Measurements from ENCODE around the gene CCNYL1. TPM values are rescaled to one million over a fixed set of nuclear protein-coding genes. Genes with fewer than 3 reads are reported as not detected.

CCNYL1 gene
- total and polyA plus RNA-seq, 10 donors = 4.7 to 22.8 (median 15.8) TPM

DNA sequence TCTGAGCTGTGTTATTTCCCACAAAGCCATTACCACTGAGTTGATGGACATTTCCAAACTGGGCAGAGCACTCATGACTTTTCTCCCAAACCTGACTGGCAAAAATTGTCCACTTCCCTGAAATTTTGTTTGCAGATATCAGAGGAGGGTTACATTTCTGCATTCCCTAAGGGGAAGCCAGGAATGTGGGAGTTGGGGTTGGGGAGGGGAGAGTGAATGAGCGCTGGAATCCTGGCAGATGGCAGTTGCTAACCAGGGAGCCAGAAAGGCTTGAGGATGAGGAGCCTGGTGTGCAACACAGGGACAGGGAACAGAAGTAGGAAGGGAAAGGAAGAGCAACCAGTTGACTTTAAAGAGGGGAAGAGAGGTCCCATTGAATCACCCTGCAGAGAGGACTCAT, 14.0 kb upstream of the CCNYL1 start:
- 0 to 91% (median 89%) methylated on average over 1 of the region's 1 CpG for WGBS, 5 donors
- intact Hi-C loops (cut with DNase I; ENCODE audit: low total_unique reads) = no loop called here

DNA sequence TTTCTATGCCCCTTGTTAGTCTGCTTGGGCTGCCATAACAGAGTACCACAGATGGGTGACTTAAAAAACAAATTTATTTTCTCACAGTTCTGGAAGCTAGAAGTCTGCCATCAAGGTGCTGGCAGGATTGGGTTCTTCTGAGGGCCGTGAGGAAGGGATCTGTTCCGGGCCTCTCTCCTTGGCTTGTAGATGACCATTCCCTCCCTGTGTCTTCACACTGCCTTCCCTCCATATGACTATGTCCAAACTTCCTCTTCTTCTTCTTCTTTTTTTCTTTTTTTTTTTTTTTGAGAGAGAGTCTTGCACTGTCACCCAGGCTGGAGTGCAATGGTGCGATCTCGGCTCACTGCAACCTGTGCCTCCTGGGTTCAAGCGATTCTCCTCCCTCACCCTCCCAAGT, 13.1 kb upstream of the CCNYL1 start:
- H3K36me3 ChIP-seq = no peaks in the 10 kb centered on the region
- TF ChIP-seq, protein P1, sequence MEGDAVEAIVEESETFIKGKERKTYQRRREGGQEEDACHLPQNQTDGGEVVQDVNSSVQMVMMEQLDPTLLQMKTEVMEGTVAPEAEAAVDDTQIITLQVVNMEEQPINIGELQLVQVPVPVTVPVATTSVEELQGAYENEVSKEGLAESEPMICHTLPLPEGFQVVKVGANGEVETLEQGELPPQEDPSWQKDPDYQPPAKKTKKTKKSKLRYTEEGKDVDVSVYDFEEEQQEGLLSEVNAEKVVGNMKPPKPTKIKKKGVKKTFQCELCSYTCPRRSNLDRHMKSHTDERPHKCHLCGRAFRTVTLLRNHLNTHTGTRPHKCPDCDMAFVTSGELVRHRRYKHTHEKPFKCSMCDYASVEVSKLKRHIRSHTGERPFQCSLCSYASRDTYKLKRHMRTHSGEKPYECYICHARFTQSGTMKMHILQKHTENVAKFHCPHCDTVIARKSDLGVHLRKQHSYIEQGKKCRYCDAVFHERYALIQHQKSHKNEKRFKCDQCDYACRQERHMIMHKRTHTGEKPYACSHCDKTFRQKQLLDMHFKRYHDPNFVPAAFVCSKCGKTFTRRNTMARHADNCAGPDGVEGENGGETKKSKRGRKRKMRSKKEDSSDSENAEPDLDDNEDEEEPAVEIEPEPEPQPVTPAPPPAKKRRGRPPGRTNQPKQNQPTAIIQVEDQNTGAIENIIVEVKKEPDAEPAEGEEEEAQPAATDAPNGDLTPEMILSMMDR (IDR thresholded peaks at IDR 0.05 in 8 of 11, conservative IDR thresholded peaks at IDR 0.05 in 3 of 11) = no peak
- TF ChIP-seq POLR2AphosphoS5 (IDR thresholded peaks at IDR 0.05) (no peak), POLR2A (IDR thresholded peaks at IDR 0.05) (no peak)
- H3K27me3 ChIP-seq (replicated peaks in 1 of 7) = no peaks in the 10 kb centered on the region
- no peak for DNase-seq
- intact Hi-C loops (cut with DNase I; ENCODE audit: low total_unique reads) = no loop called here
- H3K27ac ChIP-seq = peak overlapping the region in 2 of 8 donors; percentile 15 to 32
- H3K9me3 ChIP-seq = no peaks in the 10 kb centered on the region
- no peak overlapping the region for H3K4me3 ChIP-seq
- 65 to 92% (median 73%) methylated on average over 5 of the region's 5 CpGs for WGBS, 5 donors
- H3K4me1 ChIP-seq = peaks cover 0 to 9% (median 0%) of the 10 kb centered on the region in 6 donors

More for the DNA sequence above, 14.0 kb upstream of the CCNYL1 start:
- H3K27me3 ChIP-seq (replicated peaks in 1 of 7) = no peaks in the 10 kb centered on the region
- TF ChIP-seq POLR2AphosphoS5 (IDR thresholded peaks at IDR 0.05) (no peak), POLR2A (IDR thresholded peaks at IDR 0.05) (no peak)
- TF ChIP-seq, protein P1 (IDR thresholded peaks at IDR 0.05 in 8 of 11, conservative IDR thresholded peaks at IDR 0.05 in 3 of 11) = no peak
- no peaks in the 10 kb centered on the region for H3K9me3 ChIP-seq
- no peaks in the 10 kb centered on the region for H3K36me3 ChIP-seq
- no peak overlapping the region for H3K27ac ChIP-seq
- DNase-seq = no peak
- peaks cover 0 to 16% (median 5%) of the 10 kb centered on the region in 6 donors for H3K4me1 ChIP-seq
- no peak overlapping the region for H3K4me3 ChIP-seq

DNA sequence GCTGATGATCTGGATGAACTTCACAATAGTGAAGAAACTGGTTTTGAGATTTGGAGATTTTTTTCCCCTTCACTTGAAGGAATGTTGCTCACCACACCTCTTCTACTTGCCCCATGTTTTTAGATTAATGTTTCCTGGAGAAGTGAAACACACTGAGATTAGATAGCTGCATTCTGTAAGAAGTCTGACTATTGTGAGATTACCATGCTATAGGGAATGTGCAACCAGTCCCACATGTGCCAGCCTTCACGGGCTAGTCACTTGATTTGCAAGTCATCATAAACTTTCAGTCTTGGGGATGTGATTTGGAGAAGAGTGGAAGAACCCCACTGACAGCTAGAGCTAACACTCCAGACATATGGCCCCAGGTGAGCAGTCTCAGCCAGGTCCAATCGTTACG, 7.4 kb upstream of the CCNYL1 start:
- Histone ChIP-seq H3K9me3 (no peaks in the 10 kb centered on the region), H3K36me3 (no peaks in the 10 kb centered on the region), H3K27ac (no peak overlapping the region), H3K4me3 (no peak overlapping the region), H3K27me3 (replicated peaks in 1 of 7) (no peaks in the 10 kb centered on the region), H3K4me1 (peaks cover 0 to 5% (median 0%) of the 10 kb centered on the region in 6 donors)
- DNase-seq = no peak
- intact Hi-C loops (cut with DNase I; ENCODE audit: low total_unique reads) = no loop called here
- 71 to 81% (median 77%) methylated on average over 3 of the region's 3 CpGs for WGBS, 5 donors
- TF ChIP-seq POLR2AphosphoS5 (IDR thresholded peaks at IDR 0.05) (no peak), POLR2A (IDR thresholded peaks at IDR 0.05) (no peak)
- TF ChIP-seq, protein P1 (IDR thresholded peaks at IDR 0.05 in 8 of 11, conservative IDR thresholded peaks at IDR 0.05 in 3 of 11) = no peak

DNA sequence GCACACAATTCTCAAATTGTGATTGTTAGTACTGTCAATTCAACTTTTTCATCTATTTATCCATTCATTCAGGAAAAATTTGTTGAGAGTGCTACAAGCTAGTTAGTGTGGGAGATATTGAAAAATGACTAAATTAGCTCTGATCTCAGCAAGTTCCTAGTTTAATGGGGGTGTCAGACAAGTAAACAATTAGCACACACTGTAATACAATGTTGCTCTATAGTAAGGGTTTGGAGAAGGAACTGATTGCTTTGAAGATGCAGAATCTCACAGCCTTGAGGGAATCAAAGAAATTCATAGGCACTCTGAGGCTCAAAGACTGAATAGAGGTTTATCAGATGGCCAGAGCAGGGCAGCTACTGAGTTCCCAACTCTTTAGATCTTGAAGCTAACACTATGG, 6.8 kb upstream of the CCNYL1 start:
- H3K27me3 ChIP-seq (replicated peaks in 1 of 7) = no peaks in the 10 kb centered on the region
- TF ChIP-seq POLR2AphosphoS5 (IDR thresholded peaks at IDR 0.05) = no peak
- no peak for TF ChIP-seq POLR2A (IDR thresholded peaks at IDR 0.05)
- TF ChIP-seq, protein P1 (IDR thresholded peaks at IDR 0.05 in 8 of 11, conservative IDR thresholded peaks at IDR 0.05 in 3 of 11) = no peak
- DNase-seq = no peak
- no peaks in the 10 kb centered on the region for H3K9me3 ChIP-seq
- no peak overlapping the region for H3K27ac ChIP-seq
- intact Hi-C loops (cut with DNase I; ENCODE audit: low total_unique reads) = no loop called here
- no peaks in the 10 kb centered on the region for H3K36me3 ChIP-seq
- peaks cover 0 to 5% (median 0%) of the 10 kb centered on the region in 6 donors for H3K4me1 ChIP-seq
- no peak overlapping the region for H3K4me3 ChIP-seq

Measured in spleen (tissue), 11 donors.